Measurements from ENCODE around the gene OR1E2. TPM values are rescaled to one million over a fixed set of nuclear protein-coding genes. Genes with fewer than 3 reads are reported as not detected.

Gene OR1E2, protein sequence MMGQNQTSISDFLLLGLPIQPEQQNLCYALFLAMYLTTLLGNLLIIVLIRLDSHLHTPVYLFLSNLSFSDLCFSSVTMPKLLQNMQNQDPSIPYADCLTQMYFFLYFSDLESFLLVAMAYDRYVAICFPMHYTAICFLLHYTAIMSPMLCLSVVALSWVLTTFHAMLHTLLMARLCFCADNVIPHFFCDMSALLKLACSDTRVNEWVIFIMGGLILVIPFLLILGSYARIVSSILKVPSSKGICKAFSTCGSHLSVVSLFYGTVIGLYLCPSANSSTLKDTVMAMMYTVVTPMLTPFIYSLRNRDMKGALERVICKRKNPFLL
- not detected in 2 replicates for total RNA-seq

DNA sequence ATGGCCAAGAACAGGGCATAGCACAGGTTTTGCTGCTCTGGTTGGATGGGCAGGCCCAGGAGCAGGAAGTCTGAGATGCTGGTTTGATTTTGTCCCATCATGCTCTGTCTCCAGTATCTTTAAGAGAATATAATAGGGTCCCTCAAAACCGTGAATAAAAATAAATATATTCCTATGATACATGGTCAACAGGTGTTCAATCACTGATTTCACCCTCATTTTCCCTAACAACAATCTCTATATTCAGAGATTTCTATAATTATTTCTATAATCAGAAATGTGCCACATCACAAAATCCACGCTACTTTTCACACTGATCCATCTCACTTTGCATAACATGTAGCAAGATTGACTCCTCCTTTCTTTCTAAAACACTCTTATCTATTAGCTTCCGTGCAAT is at the start of gene OR1E2:
Gene OR1E2 (minus strand): TSS at position 101 of the 400 bp plus-strand sequence. CDS start 0 bp downstream, at position 101.

DNA sequence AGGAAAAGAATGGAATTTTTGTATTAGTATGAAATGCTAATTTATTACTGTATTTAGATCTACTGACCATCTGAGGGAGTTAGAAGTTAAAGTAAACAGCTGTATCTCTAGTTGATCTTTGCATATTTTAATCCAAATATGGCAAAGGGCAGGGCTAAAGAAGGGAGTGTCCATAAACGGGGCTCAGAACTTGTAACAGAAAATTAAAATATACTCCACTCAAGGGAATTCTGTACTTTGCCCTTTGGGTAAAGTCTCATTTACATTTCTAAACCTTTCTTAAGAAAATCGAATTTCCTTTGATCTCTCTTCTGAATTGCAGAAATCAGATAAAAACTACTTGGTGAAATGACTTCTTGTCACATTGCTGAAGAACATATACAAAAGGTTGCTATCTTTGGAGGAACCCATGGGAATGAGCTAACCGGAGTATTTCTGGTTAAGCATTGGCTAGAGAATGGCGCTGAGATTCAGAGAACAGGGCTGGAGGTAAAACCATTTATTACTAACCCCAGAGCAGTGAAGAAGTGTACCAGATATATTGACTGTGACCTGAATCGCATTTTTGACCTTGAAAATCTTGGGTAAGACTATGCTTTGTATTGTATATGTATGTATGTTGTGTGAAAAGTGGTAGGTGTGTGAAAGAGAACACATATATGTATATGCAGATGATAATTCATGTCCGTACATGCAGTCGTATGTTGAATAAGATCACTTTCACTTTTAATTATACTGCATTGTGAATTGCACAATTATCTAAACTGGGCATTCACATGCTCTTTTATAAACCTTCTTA is 42.4 kb upstream of the OR1E2 start, which contains the start of gene ASPA:
Gene ASPA (plus strand): TSS at position 186 of the 799 bp plus-strand sequence. CDS start 163 bp downstream, at position 349.

DNA sequence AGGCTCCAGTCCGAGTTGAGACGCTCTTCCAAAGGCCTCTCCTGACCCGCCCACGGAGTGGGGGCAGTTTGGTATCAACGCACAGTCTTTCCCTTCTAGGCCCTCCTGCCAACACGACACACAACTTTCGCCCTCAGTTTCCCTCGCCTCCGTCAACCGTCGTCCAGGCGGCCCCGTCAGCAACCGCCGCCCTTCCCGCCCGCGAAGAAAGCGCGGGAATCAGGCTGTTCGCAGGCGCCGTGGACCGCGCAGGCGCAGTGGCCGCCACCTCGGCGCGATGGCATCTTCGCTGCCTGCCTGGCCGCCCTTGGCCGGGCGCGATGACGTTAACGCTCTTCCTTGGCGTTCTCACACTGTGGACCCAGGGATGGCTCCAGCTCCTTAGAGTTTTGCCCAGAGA is 38.0 kb upstream of the OR1E2 start, which contains the start of gene SPATA22:
Gene SPATA22 (minus strand): TSS at position 221 of the 400 bp plus-strand sequence. CDS start 2,494 bp downstream, outside the sequence.

DNA sequence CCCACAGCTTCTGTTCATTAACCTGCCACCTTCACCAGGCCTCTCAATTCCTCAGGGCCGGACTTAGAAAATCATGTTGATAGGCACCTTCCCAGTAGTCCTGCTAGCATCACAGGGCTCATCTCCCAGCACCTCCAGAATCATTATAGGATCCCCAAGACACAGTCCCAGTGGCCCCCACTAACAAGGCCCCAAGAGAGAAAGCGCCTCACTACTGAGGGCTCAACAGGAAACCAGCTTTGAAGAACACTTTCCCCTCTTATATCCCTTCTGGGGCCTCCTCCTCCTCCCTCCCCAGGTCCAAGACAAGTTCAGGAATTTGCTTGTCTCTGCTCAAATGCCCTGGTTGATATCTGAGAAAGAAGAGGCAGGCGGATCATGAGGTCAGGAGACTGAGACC is 22.6 kb downstream of the OR1E2 start, which contains the start of gene OR3A3:
Gene OR3A3 (plus strand): TSS at position 301 of the 400 bp plus-strand sequence.

DNA sequence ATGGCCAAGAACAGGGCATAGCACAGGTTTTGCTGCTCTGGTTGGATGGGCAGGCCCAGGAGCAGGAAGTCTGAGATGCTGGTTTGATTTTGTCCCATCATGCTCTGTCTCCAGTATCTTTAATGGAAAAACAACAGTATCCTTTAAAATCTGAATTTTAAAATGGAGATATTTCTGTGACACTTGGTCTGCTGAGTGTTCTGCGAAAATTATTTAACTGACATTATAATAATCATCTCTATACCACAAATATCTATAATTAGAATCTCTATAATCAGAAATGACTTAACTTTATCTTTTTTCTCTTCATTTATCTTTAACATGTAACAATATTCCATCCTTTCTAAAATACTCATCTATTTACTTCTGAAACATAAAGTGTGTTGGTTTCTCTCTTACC is 35.3 kb downstream of the OR1E2 start, which contains the start of gene OR1E1:
Gene OR1E1 (minus strand): TSS at position 101 of the 400 bp plus-strand sequence. CDS start 0 bp downstream, at position 101.

DNA sequence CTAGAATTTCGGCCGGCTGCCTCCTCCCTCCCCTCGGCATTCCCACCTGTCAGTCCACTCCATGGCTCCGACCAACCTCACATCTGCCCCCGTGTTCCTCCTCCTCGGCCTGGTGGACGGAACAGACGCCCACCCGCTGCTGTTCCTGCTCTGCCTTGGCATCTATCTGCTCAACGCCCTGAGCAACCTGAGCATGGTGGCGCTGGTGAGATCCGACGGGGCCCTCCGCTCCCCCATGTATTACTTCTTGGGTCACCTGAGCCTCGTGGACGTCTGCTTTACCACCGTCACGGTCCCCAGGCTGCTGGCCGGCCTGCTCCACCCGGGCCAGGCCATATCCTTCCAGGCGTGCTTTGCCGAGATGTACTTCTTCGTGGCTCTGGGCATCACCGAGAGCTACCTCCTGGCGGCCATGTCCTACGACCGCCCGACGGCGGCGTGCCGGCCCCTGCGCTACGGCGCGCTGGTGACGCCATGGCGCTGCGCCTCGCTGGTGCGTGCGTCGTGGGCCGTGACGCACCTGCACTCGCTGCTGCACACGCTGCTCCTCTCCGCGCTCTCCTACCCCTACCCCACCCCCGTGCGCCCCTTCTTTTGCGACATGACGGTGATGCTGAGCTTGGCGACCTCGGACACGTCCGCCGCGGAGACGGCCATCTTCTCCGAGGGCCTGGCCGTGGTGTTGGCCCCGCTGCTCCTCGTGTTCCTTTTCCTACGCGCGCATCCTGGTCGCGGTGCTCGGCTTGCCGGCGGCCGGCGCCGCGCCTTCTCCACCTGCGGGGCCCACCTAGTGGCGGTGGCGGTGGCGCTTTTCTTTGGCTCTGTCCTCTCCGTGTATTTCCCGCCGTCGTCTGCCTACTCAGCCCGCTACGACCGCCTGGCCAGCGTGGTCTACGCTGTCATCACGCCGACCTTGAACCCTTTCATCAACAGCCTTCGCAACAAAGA is 47.5 kb downstream of the OR1E2 start, which contains the start of gene OR3A2:
Gene OR3A2 (minus strand): TSS at position 440 of the 948 bp plus-strand sequence.

Other genes with a start within 250 kb of the OR1E2 start
- not detected in 2 replicates for gene OR1A2, start 236.3 kb downstream of the OR1E2 start, total RNA-seq
- not detected in 2 replicates for gene OR1A1, start 226.2 kb downstream of the OR1E2 start, total RNA-seq
- gene OR3A1, start 135.5 kb downstream of the OR1E2 start, total RNA-seq = not detected in 2 replicates
- gene OR3A2, start 47.5 kb downstream of the OR1E2 start, total RNA-seq = 0.70 TPM in 1 of 2 replicates, not detected in the other
- gene OR1E1, start 35.4 kb downstream of the OR1E2 start, total RNA-seq = not detected in 2 replicates
- gene OR3A3, start 22.5 kb downstream of the OR1E2 start, total RNA-seq = 0.12 TPM in 1 of 2 replicates, not detected in the other
- 1.0 and 2.7 TPM in 2 replicates for gene SPATA22, start 38.0 kb upstream of the OR1E2 start, total RNA-seq
- gene ASPA, start 42.2 kb upstream of the OR1E2 start, total RNA-seq = 0.85 and 1.4 TPM in 2 replicates
- gene TRPV3, start 124.0 kb upstream of the OR1E2 start, total RNA-seq = 1.2 and 1.5 TPM in 2 replicates
- 1.1 and 1.2 TPM in 2 replicates for gene TRPV1, start 175.6 kb upstream of the OR1E2 start, total RNA-seq
- gene SHPK, start 202.4 kb upstream of the OR1E2 start, total RNA-seq = 4.6 and 9.2 TPM in 2 replicates
- gene CTNS, start 202.9 kb upstream of the OR1E2 start, total RNA-seq = 15.2 and 18.7 TPM in 2 replicates
- gene TAX1BP3, start 234.7 kb upstream of the OR1E2 start, total RNA-seq = 331 and 447 TPM in 2 replicates
- 19.7 and 21.9 TPM in 2 replicates for gene EMC6, start 235.0 kb upstream of the OR1E2 start, total RNA-seq

Data from pericardium fibroblast (primary cell).